ENCODE results near the gene CRYZL1. TPM values are rescaled to one million over a fixed set of nuclear protein-coding genes. Genes with fewer than 3 reads are reported as not detected.

Gene CRYZL1
- polyA plus RNA-seq, 1 donor (not counting 4 experiments of a cell fraction or from before 2014, with no cell fraction given), result 48.9 TPM

GRCh38 chr21:33584455-33584854 lies 57.1 kb downstream of the CRYZL1 start:
- Histone ChIP-seq H3K9me1 (ENCODE audit: control insufficient read depth, extremely low read depth, insufficient read depth, low read length) (no peaks in the 10 kb centered on the region), H3K4me2 (ENCODE audit: control insufficient read depth, extremely low read depth, insufficient read depth, low read depth, low read length) (no peak overlapping the region), H3K27ac (ENCODE audit: control insufficient read depth, insufficient read depth, low read length) (no peak overlapping the region), H3K27me3 (ENCODE audit: control insufficient read depth, extremely low read depth, insufficient read depth, low read length) (no peaks in the 10 kb centered on the region), H3K9ac (ENCODE audit: control insufficient read depth, extremely low read depth, insufficient read depth, low read length) (no peak overlapping the region), H2AFZ (ENCODE audit: control insufficient read depth, low read length) (no peak overlapping the region), H3K79me2 (ENCODE audit: control insufficient read depth, insufficient read depth, low read length) (peaks cover 16% of the 10 kb centered on the region), H3K36me3 (ENCODE audit: control insufficient read depth in 2 of 2, extremely low read depth in 1 of 2, insufficient read depth in 2 of 2, low read length in 2 of 2) (peaks cover 2 to 5% of the 10 kb centered on the region in 2 experiments), H3K9me3 (ENCODE audit: control insufficient read depth, low read depth, low read length) (no peaks in the 10 kb centered on the region), H3K4me3 (ENCODE audit: control insufficient read depth in 2 of 3, extremely low read depth in 1 of 3, insufficient read depth in 2 of 3, low read depth in 1 of 3, low read length in 3 of 3) (no peak overlapping the region), H4K20me1 (ENCODE audit: control insufficient read depth, extremely low read depth, insufficient read depth, low read length) (no peaks in the 10 kb centered on the region), H3K4me1 (ENCODE audit: control insufficient read depth, extremely low read depth, insufficient read depth, low read length) (peaks cover 6% of the 10 kb centered on the region)
- dilution Hi-C loops (cut with MboI; ENCODE audit: extremely low pct_ligation_motif_present, low sequenced_read_pairs), result no loop called here
- no peak for TF ChIP-seq CTCF (optimal IDR thresholded peaks at IDR 0.05 in 1 of 3, IDR thresholded peaks at IDR 0.05 in 1 of 3, conservative IDR thresholded peaks at IDR 0.05 in 1 of 3; ENCODE audit: extremely low read depth in 1 of 3, insufficient read depth in 2 of 3, low read length in 3 of 3)
- TF ChIP-seq EZH2 (IDR thresholded peaks at IDR 0.05; ENCODE audit: low read length), result no peak
- DNase-seq (ENCODE audit: low read depth, low spot score) (no peak), FAIRE-seq (no peak)

- H3K4me3 ChIP-seq (ENCODE audit: control insufficient read depth in 2 of 3, extremely low read depth in 1 of 3, insufficient read depth in 2 of 3, low read depth in 1 of 3, low read length in 3 of 3), result no peak overlapping the region
- dilution Hi-C loops (cut with MboI; ENCODE audit: extremely low pct_ligation_motif_present, low sequenced_read_pairs), result no loop called here
- no peaks in the 10 kb centered on the region for H3K79me2 ChIP-seq (ENCODE audit: control insufficient read depth, insufficient read depth, low read length)
- peak overlapping the region; percentile 10 for H3K27ac ChIP-seq (ENCODE audit: control insufficient read depth, insufficient read depth, low read length)
- H3K4me2 ChIP-seq (ENCODE audit: control insufficient read depth, extremely low read depth, insufficient read depth, low read depth, low read length), result no peak overlapping the region
- no peaks in the 10 kb centered on the region for H4K20me1 ChIP-seq (ENCODE audit: control insufficient read depth, extremely low read depth, insufficient read depth, low read length)
- DNase-seq (ENCODE audit: low read depth, low spot score), result no peak
- H3K9me3 ChIP-seq (ENCODE audit: control insufficient read depth, low read depth, low read length), result no peaks in the 10 kb centered on the region
- H3K9me1 ChIP-seq (ENCODE audit: control insufficient read depth, extremely low read depth, insufficient read depth, low read length), result no peaks in the 10 kb centered on the region
- H3K27me3 ChIP-seq (ENCODE audit: control insufficient read depth, extremely low read depth, insufficient read depth, low read length), result no peaks in the 10 kb centered on the region
- H3K36me3 ChIP-seq (ENCODE audit: control insufficient read depth in 2 of 2, extremely low read depth in 1 of 2, insufficient read depth in 2 of 2, low read length in 2 of 2), result peaks cover 6 to 7% of the 10 kb centered on the region in 2 experiments
- no peak overlapping the region for H3K9ac ChIP-seq (ENCODE audit: control insufficient read depth, extremely low read depth, insufficient read depth, low read length)
- TF ChIP-seq CTCF (optimal IDR thresholded peaks at IDR 0.05 in 1 of 3, IDR thresholded peaks at IDR 0.05 in 1 of 3, conservative IDR thresholded peaks at IDR 0.05 in 1 of 3; ENCODE audit: extremely low read depth in 1 of 3, insufficient read depth in 2 of 3, low read length in 3 of 3) (no peak), EZH2 (IDR thresholded peaks at IDR 0.05; ENCODE audit: low read length) (no peak)
- peaks cover 8% of the 10 kb centered on the region for H3K4me1 ChIP-seq (ENCODE audit: control insufficient read depth, extremely low read depth, insufficient read depth, low read length)
- H2AFZ ChIP-seq (ENCODE audit: control insufficient read depth, low read length), result no peak overlapping the region
- peak; percentile 44 for FAIRE-seq
These were observed 62.5 kb downstream of the CRYZL1 start for GRCh38 chr21:33578959-33579542.
